Fibroblast of lung (primary cell): ENCODE data around the gene UROC1. TPM values are rescaled to one million over a fixed set of nuclear protein-coding genes. Genes with fewer than 3 reads are reported as not detected.

Source experiments
- DNase-seq, 2 donors: peaks; one replicate each; pipeline versions ENCODE4 v3.0.0 to v3.0.0-alpha.2; 2010; ENCODE audit warnings: low read depth in 2 of 2
- H2AFZ ChIP-seq: 2 replicates; pipeline ENCODE4 v1.5.1; 2012; ENCODE audit warnings: low read length, control low read depth, inconsistent platforms
- H3K27ac ChIP-seq: 2 replicates; pipeline ENCODE4 v1.5.1; 2011; ENCODE audit warnings: low read length, control low read depth; ENCODE audit not compliant: insufficient read depth
- H3K27me3 ChIP-seq: 2 replicates; pipeline ENCODE4 v1.5.1; 2011; ENCODE audit warnings: mild to moderate bottlenecking, low read length; ENCODE audit not compliant: control insufficient read depth, insufficient read depth
- H3K36me3 ChIP-seq: 2 replicates; pipeline ENCODE4 v1.5.1; 2011; ENCODE audit warnings: low read length; ENCODE audit not compliant: control insufficient read depth, insufficient read depth
- H3K4me1 ChIP-seq: 2 replicates; pipeline ENCODE4 v1.5.1; 2011; ENCODE audit warnings: low read length; ENCODE audit not compliant: control insufficient read depth, insufficient read depth; ENCODE audit errors: extremely low read depth
- H3K4me2 ChIP-seq: 2 replicates; pipeline ENCODE4 v1.5.1; 2011; ENCODE audit warnings: low read length, control low read depth; ENCODE audit not compliant: insufficient read depth; ENCODE audit errors: extremely low read depth
- H3K4me3 ChIP-seq, 4 experiments: fragments of 200-600 bp in 1 of 4; sonication (generic) in 1 of 4; replicated peaks in 1 of 4; 2 replicates each; pipeline ENCODE4 v1.5.1; 2011 to 2016; ENCODE audit warnings: low read length in 4 of 4, low read depth in 3 of 4, mild to moderate bottlenecking in 3 of 4, control low read depth in 2 of 4, inconsistent platforms in 1 of 4, mixed read lengths in 1 of 4; ENCODE audit not compliant: insufficient read depth in 1 of 4; ENCODE audit errors: control extremely low read depth in 1 of 4
- H3K79me2 ChIP-seq: 2 replicates; pipeline ENCODE4 v1.5.1; 2012; ENCODE audit warnings: mild to moderate bottlenecking, low read length, inconsistent platforms; ENCODE audit not compliant: control insufficient read depth, insufficient read depth
- H3K9ac ChIP-seq: 2 replicates; pipeline ENCODE4 v1.5.1; 2011; ENCODE audit warnings: mild to moderate bottlenecking, low read length, control low read depth; ENCODE audit not compliant: insufficient read depth
- H3K9me3 ChIP-seq: 2 replicates; pipeline ENCODE4 v1.5.1; 2012; ENCODE audit warnings: low read depth, low read length; ENCODE audit not compliant: control insufficient read depth, insufficient read depth
- H4K20me1 ChIP-seq: 2 replicates; pipeline ENCODE4 v1.5.1; 2011; ENCODE audit warnings: low read length; ENCODE audit not compliant: control insufficient read depth, insufficient read depth; ENCODE audit errors: extremely low read depth
- CTCF ChIP-seq, 2 donors: IDR thresholded peaks in 1 of 2; conservative IDR thresholded peaks in 1 of 2; 1 replicate in 1 of 2; 2 replicates in 1 of 2; pipeline ENCODE4 v1.5.1; 2011 to 2012; ENCODE audit warnings: low read length in 2 of 2, control low read depth in 1 of 2, inconsistent platforms in 1 of 2, low read depth in 1 of 2, mild to moderate bottlenecking in 1 of 2
- EZH2 ChIP-seq: IDR thresholded peaks from 2 replicates; pipeline ENCODE4 v1.5.1; 2012; ENCODE audit warnings: low read length, control low read depth, mild to moderate bottlenecking; ENCODE audit errors: missing control alignments
- polyA plus RNA-seq, 2 donors: library from polyadenylated mRNA; depleted of rRNA in 1 of 2; stranded (reverse) in 1 of 2; unstranded in 1 of 2; fragments of >200 nt; gene quantifications; 2 replicates each; pipeline ENCODE4 v1.2.1, GENCODE V29; 2011 to 2012; ENCODE audit warnings: missing spikeins in 1 of 2
- total RNA-seq: library from RNA; depleted of rRNA; stranded (reverse); fragments of >200 nt; gene quantifications from 2 replicates; pipeline ENCODE4 v1.2.1, GENCODE V29; 2014

Gene UROC1
- total and polyA plus RNA-seq, 2 donors (not counting 1 experiment from before 2014, with no cell fraction given): not detected

- no peak overlapping the region for H2AFZ ChIP-seq
- TF ChIP-seq CTCF (conservative IDR thresholded peaks at IDR 0.05 in 1 of 2, IDR thresholded peaks at IDR 0.05 in 1 of 2; ENCODE audit: low read depth in 1 of 2, low read length in 2 of 2): no peak
- TF ChIP-seq EZH2: no peak
- no peak for DNase-seq
These were observed 5.5 kb downstream of the UROC1 start for GRCh38 chr3:126512026-126512425.

GRCh38 chr3:126511291-126511690, 6.3 kb downstream of the UROC1 start:
- no peaks in the 10 kb centered on the region for H3K27me3 ChIP-seq
- no peaks in the 10 kb centered on the region for H3K79me2 ChIP-seq
- H3K4me2 ChIP-seq: no peak overlapping the region
- no peaks in the 10 kb centered on the region for H4K20me1 ChIP-seq
- H2AFZ ChIP-seq: no peak overlapping the region
- H3K36me3 ChIP-seq: no peaks in the 10 kb centered on the region
- H3K27ac ChIP-seq: no peak overlapping the region
- DNase-seq: no peak
- H3K9me3 ChIP-seq: no peaks in the 10 kb centered on the region
- H3K9ac ChIP-seq: no peak overlapping the region
- no peak overlapping the region for H3K4me3 ChIP-seq
- TF ChIP-seq CTCF (conservative IDR thresholded peaks at IDR 0.05 in 1 of 2, IDR thresholded peaks at IDR 0.05 in 1 of 2; ENCODE audit: low read depth in 1 of 2, low read length in 2 of 2) (no peak), EZH2 (no peak)
- H3K4me1 ChIP-seq: no peaks in the 10 kb centered on the region

More at GRCh38 chr3:126512026-126512425, 5.5 kb downstream of the UROC1 start:
- Histone ChIP-seq H3K36me3 (no peaks in the 10 kb centered on the region), H3K4me1 (no peaks in the 10 kb centered on the region), H3K27ac (no peak overlapping the region), H3K9me3 (no peaks in the 10 kb centered on the region), H3K4me3 (no peak overlapping the region), H3K4me2 (no peak overlapping the region), H3K79me2 (no peaks in the 10 kb centered on the region), H4K20me1 (no peaks in the 10 kb centered on the region), H3K9ac (no peak overlapping the region), H3K27me3 (no peaks in the 10 kb centered on the region)

- no peaks in the 10 kb centered on the region for H3K27me3 ChIP-seq
- H3K4me2 ChIP-seq: no peak overlapping the region
- H3K9me3 ChIP-seq: no peaks in the 10 kb centered on the region
- no peaks in the 10 kb centered on the region for H4K20me1 ChIP-seq
- no peak overlapping the region for H3K9ac ChIP-seq
- H3K4me1 ChIP-seq: no peaks in the 10 kb centered on the region
- no peaks in the 10 kb centered on the region for H3K36me3 ChIP-seq
- TF ChIP-seq EZH2 (no peak), CTCF (conservative IDR thresholded peaks at IDR 0.05 in 1 of 2, IDR thresholded peaks at IDR 0.05 in 1 of 2; ENCODE audit: low read depth in 1 of 2, low read length in 2 of 2) (no peak)
- H3K27ac ChIP-seq: no peak overlapping the region
- H3K4me3 ChIP-seq: no peak overlapping the region
- no peak for DNase-seq
- no peaks in the 10 kb centered on the region for H3K79me2 ChIP-seq
- H2AFZ ChIP-seq: no peak overlapping the region
These were observed 7.2 kb downstream of the UROC1 start for GRCh38 chr3:126510308-126510910.
